ENCODE data around the gene KANSL1.

DNA sequence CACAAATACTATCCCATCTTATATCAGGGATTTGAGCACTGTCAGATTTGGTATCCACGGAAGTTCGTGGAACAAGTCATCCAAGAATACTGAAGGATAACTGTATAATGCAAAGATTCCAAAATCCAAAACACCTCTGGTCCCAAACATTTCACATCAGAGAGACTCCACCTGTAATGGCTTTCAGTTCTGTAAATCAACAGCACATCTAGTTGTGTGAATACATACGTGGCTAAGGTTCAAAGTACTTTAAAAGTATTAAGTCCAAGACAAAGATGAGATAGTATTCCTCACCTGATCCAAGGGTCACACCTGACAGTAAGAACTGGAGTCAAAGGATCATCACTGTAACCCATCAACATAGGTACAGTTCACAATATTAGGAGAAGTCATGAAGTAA, 54.8 kb downstream of the KANSL1 start:
- TF ChIP-seq, protein P1, sequence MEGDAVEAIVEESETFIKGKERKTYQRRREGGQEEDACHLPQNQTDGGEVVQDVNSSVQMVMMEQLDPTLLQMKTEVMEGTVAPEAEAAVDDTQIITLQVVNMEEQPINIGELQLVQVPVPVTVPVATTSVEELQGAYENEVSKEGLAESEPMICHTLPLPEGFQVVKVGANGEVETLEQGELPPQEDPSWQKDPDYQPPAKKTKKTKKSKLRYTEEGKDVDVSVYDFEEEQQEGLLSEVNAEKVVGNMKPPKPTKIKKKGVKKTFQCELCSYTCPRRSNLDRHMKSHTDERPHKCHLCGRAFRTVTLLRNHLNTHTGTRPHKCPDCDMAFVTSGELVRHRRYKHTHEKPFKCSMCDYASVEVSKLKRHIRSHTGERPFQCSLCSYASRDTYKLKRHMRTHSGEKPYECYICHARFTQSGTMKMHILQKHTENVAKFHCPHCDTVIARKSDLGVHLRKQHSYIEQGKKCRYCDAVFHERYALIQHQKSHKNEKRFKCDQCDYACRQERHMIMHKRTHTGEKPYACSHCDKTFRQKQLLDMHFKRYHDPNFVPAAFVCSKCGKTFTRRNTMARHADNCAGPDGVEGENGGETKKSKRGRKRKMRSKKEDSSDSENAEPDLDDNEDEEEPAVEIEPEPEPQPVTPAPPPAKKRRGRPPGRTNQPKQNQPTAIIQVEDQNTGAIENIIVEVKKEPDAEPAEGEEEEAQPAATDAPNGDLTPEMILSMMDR (IDR thresholded peaks at IDR 0.05; ENCODE audit: poor library complexity, severe bottlenecking) = no peak
- TF ChIP-seq, protein P2, sequence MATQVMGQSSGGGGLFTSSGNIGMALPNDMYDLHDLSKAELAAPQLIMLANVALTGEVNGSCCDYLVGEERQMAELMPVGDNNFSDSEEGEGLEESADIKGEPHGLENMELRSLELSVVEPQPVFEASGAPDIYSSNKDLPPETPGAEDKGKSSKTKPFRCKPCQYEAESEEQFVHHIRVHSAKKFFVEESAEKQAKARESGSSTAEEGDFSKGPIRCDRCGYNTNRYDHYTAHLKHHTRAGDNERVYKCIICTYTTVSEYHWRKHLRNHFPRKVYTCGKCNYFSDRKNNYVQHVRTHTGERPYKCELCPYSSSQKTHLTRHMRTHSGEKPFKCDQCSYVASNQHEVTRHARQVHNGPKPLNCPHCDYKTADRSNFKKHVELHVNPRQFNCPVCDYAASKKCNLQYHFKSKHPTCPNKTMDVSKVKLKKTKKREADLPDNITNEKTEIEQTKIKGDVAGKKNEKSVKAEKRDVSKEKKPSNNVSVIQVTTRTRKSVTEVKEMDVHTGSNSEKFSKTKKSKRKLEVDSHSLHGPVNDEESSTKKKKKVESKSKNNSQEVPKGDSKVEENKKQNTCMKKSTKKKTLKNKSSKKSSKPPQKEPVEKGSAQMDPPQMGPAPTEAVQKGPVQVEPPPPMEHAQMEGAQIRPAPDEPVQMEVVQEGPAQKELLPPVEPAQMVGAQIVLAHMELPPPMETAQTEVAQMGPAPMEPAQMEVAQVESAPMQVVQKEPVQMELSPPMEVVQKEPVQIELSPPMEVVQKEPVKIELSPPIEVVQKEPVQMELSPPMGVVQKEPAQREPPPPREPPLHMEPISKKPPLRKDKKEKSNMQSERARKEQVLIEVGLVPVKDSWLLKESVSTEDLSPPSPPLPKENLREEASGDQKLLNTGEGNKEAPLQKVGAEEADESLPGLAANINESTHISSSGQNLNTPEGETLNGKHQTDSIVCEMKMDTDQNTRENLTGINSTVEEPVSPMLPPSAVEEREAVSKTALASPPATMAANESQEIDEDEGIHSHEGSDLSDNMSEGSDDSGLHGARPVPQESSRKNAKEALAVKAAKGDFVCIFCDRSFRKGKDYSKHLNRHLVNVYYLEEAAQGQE (IDR thresholded peaks at IDR 0.05; ENCODE audit: borderline replicate concordance) = no peak
- no peak for TF ChIP-seq TAF1 (IDR thresholded peaks at IDR 0.05; ENCODE audit: low read depth)
